ENCODE measurements around the gene THAP2. TPM values are rescaled to one million over a fixed set of nuclear protein-coding genes. Genes with fewer than 3 reads are reported as not detected.

THAP2 gene
- total RNA-seq: 1 to 10 TPM; 3.3 to 5.1 (median 3.7) TPM

DNA sequence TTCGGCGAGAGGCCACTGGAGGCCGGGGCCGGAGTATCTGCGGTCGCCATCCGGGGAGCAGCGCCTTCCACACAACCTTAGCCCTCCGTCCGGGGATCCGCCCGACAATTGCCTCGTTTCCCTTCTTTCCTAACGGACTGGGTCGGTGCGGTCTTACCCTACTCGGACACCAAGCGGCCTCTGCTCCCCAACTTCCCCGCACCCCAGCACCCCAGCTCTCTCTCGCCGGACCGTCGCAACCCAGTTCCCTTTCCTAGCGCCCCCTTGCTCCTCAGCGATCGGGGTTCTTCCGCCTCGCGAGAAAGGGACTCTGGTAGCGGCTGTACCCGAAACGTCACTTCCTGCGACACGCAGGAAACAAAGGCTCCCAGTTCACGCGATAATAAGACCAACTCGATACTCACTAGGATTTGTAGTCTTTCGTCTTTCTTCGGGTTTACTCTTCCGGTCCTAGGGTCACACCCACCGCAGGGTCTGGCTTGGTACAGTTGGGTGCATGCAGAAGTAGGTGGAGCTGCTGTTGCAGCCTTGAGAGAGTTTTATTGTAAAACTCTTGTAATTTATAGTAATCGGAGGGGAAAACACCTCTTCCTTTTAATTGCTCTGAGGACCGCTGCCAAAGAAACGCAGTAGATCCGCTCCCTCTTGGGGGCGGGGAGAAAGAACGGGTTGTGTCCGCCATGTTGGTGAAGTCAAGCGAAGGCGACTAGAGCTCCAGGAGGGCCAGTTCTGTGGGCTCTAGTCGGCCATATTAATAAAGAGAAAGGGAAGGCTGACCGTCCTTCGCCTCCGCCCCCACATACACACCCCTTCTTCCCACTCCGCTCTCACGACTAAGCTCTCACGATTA is at the start of gene THAP2, which contains the start of gene ZFC3H1:
THAP2 (plus strand) TSS at position 741 of the 850 bp plus-strand sequence. CDS start 209 bp downstream, outside the sequence.
ZFC3H1 (minus strand) TSS at position 288 of the 850 bp plus-strand sequence; CDS start at position 50, 238 bp downstream.
- WGBS: 1% methylated on average over 49 of the region's 57 CpGs
- intact Hi-C loops (cut with DNase I): loop anchor here (2.0 to 10.0 kb wide), 2 partner anchors 21 to 91 kb away; partner anchors contain the start of gene RAB21
- TF ChIP-seq EP300 (IDR thresholded peaks at IDR 0.05): no peak
- TF ChIP-seq POLR2A (IDR thresholded peaks at IDR 0.05; ENCODE audit: low read depth): peak; percentile 90
- TF ChIP-seq CTCF (IDR thresholded peaks at IDR 0.05): peak in 2 of 3 experiments; percentile 14 to 23
- TF ChIP-seq POLR2AphosphoS5 (IDR thresholded peaks at IDR 0.05): peak; percentile 97 to 99

DNA sequence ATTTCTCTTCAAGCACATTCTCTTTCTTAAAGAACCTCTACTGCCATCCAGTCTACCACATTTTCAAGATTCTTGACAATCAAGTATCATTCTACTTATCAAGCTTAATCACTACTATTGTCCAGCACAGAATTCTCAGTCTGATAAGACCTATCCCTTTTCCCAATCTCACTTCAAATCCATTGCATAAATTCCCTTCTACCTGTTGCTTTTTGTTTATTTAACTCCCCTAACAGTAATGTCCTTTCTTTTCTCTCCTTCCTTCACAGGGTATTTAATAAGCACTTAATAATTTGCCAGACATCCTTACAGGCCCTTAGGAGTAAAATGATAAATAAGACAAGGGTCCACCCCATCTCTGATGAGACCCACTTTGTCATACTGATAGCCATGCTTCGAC is 42.2 kb upstream of the THAP2 start:
- Histone ChIP-seq H3K4me3 (no peak overlapping the region), H3K36me3 (peaks cover 44 to 100% (median 88%) of the 10 kb centered on the region in 4 donors), H3K27me3 (no peaks in the 10 kb centered on the region), H3K9me3 (no peaks in the 10 kb centered on the region), H3K27ac (replicated peaks in 1 of 4) (no peak overlapping the region), H3K4me1 (no peaks in the 10 kb centered on the region)
- intact Hi-C loops (cut with DNase I): no loop called here
- 100% methylated on average over 1 of the region's 1 CpG for WGBS
- DNase-seq (ENCODE audit: extremely low spot score): no peak
- TF ChIP-seq POLR2A (IDR thresholded peaks at IDR 0.05; ENCODE audit: low read depth) (no peak), EP300 (IDR thresholded peaks at IDR 0.05) (no peak), CTCF (IDR thresholded peaks at IDR 0.05) (no peak), POLR2AphosphoS5 (IDR thresholded peaks at IDR 0.05) (no peak)

More for the DNA sequence above, at the start of gene THAP2, which contains the start of gene ZFC3H1:
- Histone ChIP-seq H3K27me3 (no peaks in the 10 kb centered on the region), H3K27ac (replicated peaks in 1 of 4) (peak within 1 kb of the TSS; percentile 94 to 96 (median 95)), H3K9me3 (no peaks in the 10 kb centered on the region), H3K4me1 (peaks cover 22 to 46% (median 36%) of the 10 kb centered on the region in 4 donors), H3K4me3 (peak within 1 kb of the TSS; percentile 77 to 87 (median 82)), H3K36me3 (peaks cover 0 to 15% (median 11%) of the 10 kb centered on the region in 4 donors)
- DNase-seq (ENCODE audit: extremely low spot score): peak; percentile 97

DNA sequence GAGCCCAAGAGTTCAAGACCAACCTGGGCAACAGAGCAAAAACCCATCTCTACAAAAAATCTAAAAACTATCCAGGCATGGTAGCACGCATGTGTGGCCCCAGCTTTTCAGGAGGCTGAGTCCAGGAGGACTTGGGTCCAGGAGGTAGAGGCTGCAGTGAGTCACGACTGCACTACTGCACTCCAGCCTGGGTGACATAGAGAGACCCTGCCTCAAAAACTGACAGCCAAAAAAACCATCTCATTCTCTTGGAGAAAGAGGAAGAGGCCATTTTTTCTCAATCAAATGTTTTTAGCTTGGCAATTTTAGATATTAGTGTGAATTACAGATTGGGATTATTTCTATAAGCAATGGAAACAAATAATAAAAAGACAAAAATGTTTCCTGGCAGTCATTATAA is 38.6 kb upstream of the THAP2 start:
- no peaks in the 10 kb centered on the region for H3K27me3 ChIP-seq
- H3K9me3 ChIP-seq: no peaks in the 10 kb centered on the region
- peaks cover 54 to 100% (median 84%) of the 10 kb centered on the region in 4 donors for H3K36me3 ChIP-seq
- no peaks in the 10 kb centered on the region for H3K4me1 ChIP-seq
- intact Hi-C loops (cut with DNase I): no loop called here
- 96% methylated on average over 2 of the region's 2 CpGs for WGBS
- DNase-seq (ENCODE audit: extremely low spot score): no peak
- no peak overlapping the region for H3K27ac ChIP-seq (replicated peaks in 1 of 4)
- no peak overlapping the region for H3K4me3 ChIP-seq
- TF ChIP-seq EP300 (IDR thresholded peaks at IDR 0.05): no peak
- no peak for TF ChIP-seq POLR2A (IDR thresholded peaks at IDR 0.05; ENCODE audit: low read depth)
- no peak for TF ChIP-seq POLR2AphosphoS5 (IDR thresholded peaks at IDR 0.05)
- TF ChIP-seq CTCF (IDR thresholded peaks at IDR 0.05): no peak

- Histone ChIP-seq H3K4me3 (no peak overlapping the region), H3K9me3 (no peaks in the 10 kb centered on the region), H3K27me3 (no peaks in the 10 kb centered on the region), H3K4me1 (no peaks in the 10 kb centered on the region), H3K27ac (replicated peaks in 1 of 4) (no peak overlapping the region), H3K36me3 (peaks cover 54 to 100% (median 84%) of the 10 kb centered on the region in 4 donors)
- intact Hi-C loops (cut with DNase I): no loop called here
- TF ChIP-seq POLR2AphosphoS5 (IDR thresholded peaks at IDR 0.05) (no peak), POLR2A (IDR thresholded peaks at IDR 0.05; ENCODE audit: low read depth) (no peak), CTCF (IDR thresholded peaks at IDR 0.05) (no peak), EP300 (IDR thresholded peaks at IDR 0.05) (no peak)
- no peak for DNase-seq (ENCODE audit: extremely low spot score)
- 39% methylated on average over 5 of the region's 5 CpGs for WGBS
Observed at GRCh38 chr12:71626098-71626497, 38.0 kb upstream of the THAP2 start.
